NCI-H524 (cell line): Measurements from ENCODE around the gene PDZD2.
"Not testable (repeated sequence)": the region's sequence is repeated elsewhere in the genome, so short reads cannot be mapped to it uniquely, and the experiment has no call there.

Source experiments
- DNase-seq, 2 experiments: peaks; one replicate each; lab custom pipeline; 2025; lab: John Stamatoyannopoulos, UW

PDZD2 gene

DNA sequence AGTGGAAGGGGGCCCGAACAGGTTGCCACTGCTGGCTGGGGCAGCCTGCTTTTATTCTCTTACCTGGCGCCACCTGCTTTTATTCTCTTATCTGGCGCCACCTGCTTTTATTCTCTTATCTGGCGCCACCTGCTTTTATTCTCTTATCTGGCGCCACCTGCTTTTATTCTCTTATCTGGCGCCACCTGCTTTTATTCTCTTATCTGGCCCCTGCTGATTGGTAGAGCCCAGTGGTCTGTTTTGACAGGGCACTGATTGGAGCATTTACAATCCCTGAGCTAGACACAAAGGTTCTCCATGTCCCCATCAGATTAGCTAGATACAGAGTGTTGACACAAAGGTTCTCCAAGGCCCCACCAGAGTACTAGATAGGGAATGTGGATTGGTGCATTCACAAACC, 52.5 kb downstream of the PDZD2 start:
- not testable (repeated sequence) for DNase-seq

DNA sequence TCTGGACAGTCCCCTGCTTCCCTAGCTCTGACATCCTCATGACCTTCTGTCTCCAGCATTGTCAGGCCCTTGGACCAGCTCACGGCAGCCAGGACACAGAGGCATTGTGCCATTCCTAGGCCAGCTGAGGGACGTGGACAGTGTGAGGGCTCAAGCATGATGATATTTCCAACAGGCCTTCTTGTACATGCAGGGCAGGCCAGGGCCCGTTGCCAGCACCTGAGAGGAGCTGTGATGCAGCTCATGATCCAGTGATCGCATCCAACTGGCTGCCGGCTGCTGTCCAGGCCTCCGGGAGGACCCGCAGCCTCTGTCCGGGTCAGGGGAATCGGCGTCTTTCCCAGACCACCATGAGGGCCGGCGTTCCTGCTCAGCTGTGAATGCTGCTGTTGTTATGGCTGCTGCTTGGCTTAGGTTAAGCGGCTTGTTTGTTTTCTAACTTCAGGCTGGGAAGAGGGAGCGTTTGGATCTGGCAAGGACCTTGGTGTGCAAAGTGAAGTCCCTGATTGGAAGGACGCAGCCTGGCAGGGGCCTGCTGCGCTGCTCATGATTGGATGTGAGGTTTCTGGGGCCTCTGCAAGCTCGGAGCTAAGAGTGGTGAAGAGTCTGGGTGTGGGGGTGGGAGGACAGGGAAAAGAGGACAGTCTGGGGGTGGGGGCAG, 53.8 kb downstream of the PDZD2 start:
- no peak for DNase-seq

GRCh38 chr5:31698673-31699072, 59.7 kb downstream of the PDZD2 start:
- DNase-seq = no peak

DNA sequence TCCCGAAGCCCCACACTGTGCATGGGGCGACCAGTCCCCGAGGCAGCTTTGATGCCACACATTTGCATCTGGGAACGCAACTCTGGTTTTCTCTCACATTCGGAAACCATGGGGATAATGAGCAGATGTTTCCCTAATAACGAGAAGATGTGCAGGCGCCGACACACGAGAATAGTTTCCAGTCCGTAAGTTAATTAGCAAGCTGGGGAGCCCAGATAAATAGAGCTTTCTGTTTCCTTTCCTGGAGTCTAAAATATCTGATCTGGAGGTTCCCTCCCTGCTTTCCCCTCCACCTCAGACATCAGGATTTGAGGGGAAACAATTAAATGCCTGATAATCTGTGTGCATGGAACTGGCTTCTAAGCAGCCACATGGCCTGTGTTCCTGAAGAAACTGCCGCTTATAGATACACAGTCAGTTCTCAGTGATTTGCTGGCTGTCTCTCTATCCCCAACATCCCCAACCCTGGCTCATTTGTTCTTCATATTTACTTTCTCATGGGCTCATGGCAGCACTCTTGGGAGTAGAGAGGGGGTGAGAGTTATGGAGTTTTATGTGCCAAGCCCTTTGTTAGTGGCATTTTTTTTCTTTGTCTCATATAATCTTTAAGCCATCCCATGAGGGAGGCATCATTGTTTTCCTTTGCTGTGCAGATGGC, 62.8 kb downstream of the PDZD2 start:
- DNase-seq = peak in 1 of 2 experiments; percentile 40

DNA sequence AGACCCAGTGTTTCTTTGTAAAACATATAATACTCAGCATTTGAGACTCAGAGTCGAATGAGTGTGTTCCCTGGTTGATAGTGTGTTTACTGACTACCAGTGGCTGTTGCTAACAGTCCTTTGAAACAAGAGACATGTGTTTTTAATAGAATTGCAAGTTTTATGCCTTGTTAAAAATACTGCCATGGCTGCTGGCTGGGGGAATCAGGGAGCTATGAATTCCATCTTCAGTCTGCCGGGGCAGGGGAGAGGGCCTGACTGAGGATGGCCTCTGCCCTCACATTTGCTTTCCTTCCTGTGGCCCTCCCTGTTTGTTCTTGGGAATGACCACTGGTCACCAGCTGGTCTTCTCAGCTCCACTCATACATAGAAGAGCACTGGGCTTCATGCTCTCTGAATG, 63.8 kb downstream of the PDZD2 start:
- DNase-seq = no peak

DNA sequence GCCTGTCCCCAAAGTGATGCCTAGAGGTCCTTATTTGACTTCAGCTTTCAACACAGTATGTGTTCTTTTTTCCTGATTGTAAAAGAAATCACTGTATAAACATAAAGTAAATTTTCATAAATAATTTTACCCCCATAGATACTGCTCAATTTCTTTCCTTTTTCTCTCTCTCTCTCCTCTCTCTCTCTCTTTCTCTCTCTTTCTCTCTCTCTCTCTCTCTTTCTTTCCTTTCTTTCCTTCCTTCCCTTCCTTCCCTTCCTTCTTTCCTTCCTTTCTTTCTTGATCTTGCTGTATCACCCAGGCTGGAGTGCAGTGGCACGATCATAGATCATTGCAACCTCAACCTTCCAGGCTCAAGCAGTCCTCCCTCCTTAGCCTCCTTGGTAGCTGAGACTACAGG, 64.8 kb downstream of the PDZD2 start:
- DNase-seq = no peak

DNA sequence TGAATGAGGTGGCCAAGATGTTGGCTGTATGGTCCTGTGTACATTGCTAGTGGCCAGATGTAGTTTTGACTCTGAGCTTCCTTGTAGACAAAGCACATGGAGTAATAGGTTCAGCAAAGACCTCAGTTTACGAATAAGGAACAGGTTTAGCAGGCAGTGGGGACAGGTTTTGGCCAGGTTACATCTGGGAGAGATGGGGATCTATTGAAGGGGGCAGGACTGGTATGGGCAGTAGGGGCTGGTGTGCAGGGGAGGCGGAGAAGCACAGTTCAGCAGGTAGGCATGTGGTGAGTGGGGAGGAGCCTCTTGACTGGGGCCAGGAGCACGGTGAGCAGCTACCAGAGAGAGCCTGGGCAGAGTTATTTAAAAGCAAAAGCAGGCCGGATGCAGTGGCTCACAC, 67.3 kb downstream of the PDZD2 start:
- no peak for DNase-seq

DNA sequence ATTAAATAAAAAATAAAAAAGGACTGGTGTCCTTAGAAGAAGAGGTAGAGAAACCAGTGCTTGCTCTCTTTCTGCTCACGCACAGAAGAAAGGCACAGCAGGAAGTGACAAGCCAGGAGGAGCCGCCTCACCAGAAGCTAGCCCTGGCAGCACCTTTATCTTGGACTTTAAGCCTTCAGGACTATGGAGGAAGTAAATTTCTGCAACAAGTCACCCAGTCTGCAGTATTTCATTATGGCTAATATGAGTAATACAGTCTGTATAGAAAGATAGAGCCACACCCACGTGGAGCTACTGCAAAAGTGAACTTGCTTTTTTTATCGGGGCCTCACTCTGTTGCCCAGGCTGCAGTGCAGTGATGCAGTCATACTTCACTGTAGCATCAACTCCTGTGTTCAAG, 68.4 kb downstream of the PDZD2 start:
- no peak for DNase-seq

- DNase-seq = no peak
Observed at GRCh38 chr5:31708089-31708488, 69.2 kb downstream of the PDZD2 start.

GRCh38 chr5:31711363-31711762, 72.4 kb downstream of the PDZD2 start:
- DNase-seq = no peak

DNA sequence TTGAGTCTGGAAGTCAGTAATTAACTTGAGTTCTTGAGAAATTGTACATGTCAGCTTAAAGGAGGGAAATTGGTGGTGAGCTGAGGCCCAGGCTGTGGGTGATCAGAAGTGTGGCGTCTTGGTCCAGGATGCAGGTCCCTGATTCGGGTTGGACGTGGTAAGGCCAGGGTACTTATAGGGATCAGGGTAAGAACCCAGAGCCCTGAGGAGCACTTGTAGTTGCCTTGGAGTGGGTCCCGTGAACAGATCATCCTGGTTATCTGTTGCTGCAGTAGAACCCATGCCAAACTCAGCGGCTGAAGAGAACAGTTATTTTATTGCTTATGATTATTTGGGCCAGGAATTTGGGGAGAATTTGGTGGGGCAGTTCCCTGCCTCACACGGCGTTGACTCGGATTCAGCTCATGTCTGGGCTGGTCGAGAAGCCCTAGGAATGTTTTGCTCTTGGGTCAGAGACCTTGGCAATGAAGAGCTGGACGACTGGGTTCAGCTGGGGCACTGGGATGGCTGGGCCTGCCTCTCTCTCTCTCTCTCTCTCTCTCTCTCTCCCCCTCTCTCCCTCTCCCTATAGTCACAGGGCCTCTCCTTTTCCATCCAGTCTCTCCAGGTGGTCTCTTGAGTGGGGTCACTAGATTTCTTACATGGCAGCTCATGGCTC, 73.1 kb downstream of the PDZD2 start:
- DNase-seq = no peak

- DNase-seq = peak in 1 of 2 experiments; percentile 24
Observed at GRCh38 chr5:31717561-31717960, 78.6 kb downstream of the PDZD2 start.

DNA sequence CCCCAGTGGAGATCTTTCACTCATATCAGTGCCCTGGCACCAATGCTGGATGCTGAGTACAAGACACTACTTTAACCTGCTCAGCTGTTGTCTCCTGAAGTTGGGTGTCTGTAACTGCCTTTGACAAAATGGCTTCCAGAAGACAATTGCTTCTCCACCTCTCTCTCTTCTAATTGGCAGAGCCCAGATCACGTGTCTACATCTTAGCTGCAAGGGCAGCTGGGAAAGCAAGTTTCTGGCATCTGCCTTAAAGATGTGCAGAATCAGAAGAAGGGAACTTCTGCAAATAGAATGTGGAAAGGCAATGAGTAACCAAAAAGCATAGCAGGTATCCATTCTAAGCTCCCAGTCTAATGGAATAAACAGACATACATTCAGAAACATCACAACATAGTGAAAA, 81.1 kb downstream of the PDZD2 start:
- peak in 1 of 2 experiments; percentile 4 for DNase-seq

- DNase-seq = no peak
Observed at GRCh38 chr5:31720811-31721345, 81.9 kb downstream of the PDZD2 start.

DNA sequence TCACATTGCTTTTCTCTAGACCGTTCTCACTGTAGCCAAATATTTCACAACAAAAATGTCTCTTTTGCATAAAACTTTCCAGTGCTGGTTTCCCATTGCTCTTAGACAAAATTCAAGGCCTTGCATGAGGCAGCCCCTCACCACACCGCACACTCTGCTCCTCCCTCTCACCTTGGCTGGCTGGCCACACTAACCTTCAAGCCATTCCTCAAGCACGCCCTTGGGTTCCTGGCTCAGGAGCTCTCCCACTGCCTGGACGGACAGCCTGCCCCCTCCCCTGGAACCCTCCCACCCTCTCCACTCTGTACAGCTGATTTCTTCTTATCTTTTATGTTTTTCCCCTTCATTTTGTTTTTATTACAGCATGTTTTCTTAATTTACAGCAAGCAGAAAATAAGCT, 83.2 kb downstream of the PDZD2 start:
- DNase-seq = no peak

GRCh38 chr5:31725996-31726395, 87.1 kb downstream of the PDZD2 start:
- DNase-seq = no peak

- no peak for DNase-seq
Observed at GRCh38 chr5:31726952-31727351, 88.0 kb downstream of the PDZD2 start.

GRCh38 chr5:31728039-31728438, 89.1 kb downstream of the PDZD2 start:
- no peak for DNase-seq

- DNase-seq = not testable (repeated sequence)
Observed at GRCh38 chr5:31728806-31729205, 89.9 kb downstream of the PDZD2 start.

DNA sequence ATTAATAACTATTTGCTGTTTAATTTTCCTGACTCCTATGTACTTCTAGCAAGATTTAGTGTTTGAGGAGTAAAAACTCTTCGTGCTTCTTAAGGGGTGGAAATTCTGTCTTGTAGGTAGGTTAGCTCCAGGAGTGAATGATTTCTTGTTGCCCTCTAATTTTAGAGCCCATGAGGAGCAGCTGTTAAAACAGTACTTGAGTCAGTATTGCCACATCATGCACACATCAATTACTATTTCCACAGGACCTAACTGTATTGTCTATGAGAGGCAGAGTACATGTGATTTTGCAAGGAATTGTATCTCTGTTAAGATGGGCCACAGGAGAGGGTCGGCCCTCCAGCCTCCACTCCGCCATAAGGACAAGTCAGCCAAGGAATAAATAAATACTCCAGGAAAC, 91.2 kb downstream of the PDZD2 start:
- DNase-seq = no peak

- no peak for DNase-seq
Observed at GRCh38 chr5:31731016-31731415, 92.1 kb downstream of the PDZD2 start.

DNA sequence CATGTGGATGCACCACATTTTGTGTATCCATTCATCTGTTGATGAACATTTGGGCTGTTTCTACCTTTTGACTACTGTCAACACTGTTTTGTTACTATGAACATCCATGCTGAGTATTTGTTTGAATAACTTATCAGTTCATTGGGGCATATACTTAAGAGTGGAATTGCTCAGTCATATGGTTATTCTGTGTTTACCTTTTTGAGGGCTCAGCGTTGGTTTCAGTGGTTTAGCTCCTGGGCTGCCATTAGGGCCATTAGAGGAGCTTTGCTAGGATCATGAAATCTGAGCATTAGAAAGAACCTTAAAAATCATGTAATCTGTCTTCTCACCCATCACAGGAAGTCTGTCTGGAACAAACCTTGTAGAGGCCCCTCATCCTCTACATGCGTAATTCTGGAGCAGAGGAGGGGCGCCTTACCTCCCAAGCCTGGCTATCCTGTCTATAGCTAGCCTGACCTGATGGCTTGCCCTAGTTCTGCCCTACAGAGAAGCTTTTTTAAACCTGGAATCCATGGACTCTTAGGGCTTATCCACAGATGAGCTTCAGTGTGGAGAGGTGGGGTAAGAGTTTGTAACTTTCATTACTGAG, 92.9 kb downstream of the PDZD2 start:
- no peak for DNase-seq

- not testable (repeated sequence) for DNase-seq
Observed at GRCh38 chr5:31732821-31733220, 93.9 kb downstream of the PDZD2 start.
